ENCODE measurements around the gene CD79B. TPM values are rescaled to one million over a fixed set of nuclear protein-coding genes. Genes with fewer than 3 reads are reported as not detected.

Gene CD79B
- total and polyA plus RNA-seq, 2 of the 13 experiments (the other 11 are each of a cell fraction or from before 2014, with no cell fraction given), result not detected

- no peak for TF ChIP-seq ZNF383 (CRISPR knock-in tag; IDR thresholded peaks at IDR 0.05; ENCODE audit: borderline replicate concordance)
- no peak for TF ChIP-seq ZNF143 (CRISPR knock-in tag; IDR thresholded peaks at IDR 0.05)
- no peak for TF ChIP-seq ZNF780A (CRISPR knock-in tag; IDR thresholded peaks at IDR 0.05)
- no peak for TF ChIP-seq MAFF (IDR thresholded peaks at IDR 0.05; ENCODE audit: low read depth, low read length)
- no peak for TF ChIP-seq NFAT5 (CRISPR knock-in tag; IDR thresholded peaks at IDR 0.05)
- TF ChIP-seq SIX1 (CRISPR knock-in tag; IDR thresholded peaks at IDR 0.05; ENCODE audit: borderline replicate concordance), result no peak
- no peak for TF ChIP-seq MLXIP (CRISPR knock-in tag; IDR thresholded peaks at IDR 0.05; ENCODE audit: borderline replicate concordance)
- no peak for TF ChIP-seq ZBTB20 (CRISPR knock-in tag; IDR thresholded peaks at IDR 0.05; ENCODE audit: borderline replicate concordance, low read depth)
- no peak for TF ChIP-seq BRF2 (CRISPR knock-in tag; IDR thresholded peaks at IDR 0.05)
- TF ChIP-seq PBX2 (CRISPR knock-in tag; IDR thresholded peaks at IDR 0.05), result no peak
- no peak for TF ChIP-seq HNRNPH1 (optimal IDR thresholded peaks at IDR 0.05; ENCODE audit: low read depth, low read length)
- TF ChIP-seq ZNF570 (CRISPR knock-in tag; IDR thresholded peaks at IDR 0.05; ENCODE audit: borderline replicate concordance), result no peak
- TF ChIP-seq TFDP1 (CRISPR knock-in tag; IDR thresholded peaks at IDR 0.05; ENCODE audit: borderline replicate concordance), result no peak
Observed at GRCh38 chr17:63962298-63962744, 30.2 kb upstream of the CD79B start (continued).
